H9 (cell line): ENCODE data around the gene SMYD1. TPM values are rescaled to one million over a fixed set of nuclear protein-coding genes. Genes with fewer than 3 reads are reported as not detected.

Experiments used
- DNase-seq: peaks from one replicate; pipeline ENCODE4 v3.0.0-alpha.2; 2017
- H2AFZ ChIP-seq: one replicate; pipeline ENCODE4 v1.6.1; 2013; ENCODE audit warnings: mild to moderate bottlenecking, low read length, control low read depth, moderate library complexity
- H2AK5ac ChIP-seq: 2 replicates; pipeline ENCODE4 v1.6.1; 2013; ENCODE audit warnings: low read length, control low read depth, mixed read lengths; ENCODE audit not compliant: insufficient read length
- H2BK120ac ChIP-seq: one replicate; pipeline ENCODE4 v1.6.1; 2013; ENCODE audit warnings: low read depth, mild to moderate bottlenecking, low read length, control low read depth, inconsistent platforms; ENCODE audit not compliant: poor library complexity, severe bottlenecking
- H2BK12ac ChIP-seq: 2 replicates; pipeline ENCODE4 v1.6.1; 2013; ENCODE audit warnings: low read length, control low read depth, mixed read lengths, low read depth; ENCODE audit not compliant: insufficient read length
- H2BK15ac ChIP-seq: 2 replicates; pipeline ENCODE4 v1.6.1; 2013; ENCODE audit warnings: low read depth, low read length, control low read depth
- H2BK20ac ChIP-seq: one replicate; pipeline ENCODE4 v1.6.1; 2013; ENCODE audit warnings: low read depth, mild to moderate bottlenecking, low read length, control low read depth, inconsistent platforms; ENCODE audit not compliant: poor library complexity, severe bottlenecking
- H2BK5ac ChIP-seq: 2 replicates; pipeline ENCODE4 v1.6.1; 2013; ENCODE audit warnings: low read length, control low read depth, mixed read lengths; ENCODE audit not compliant: insufficient read length
- H3K14ac ChIP-seq: 2 replicates; pipeline ENCODE4 v1.6.1; 2013; ENCODE audit warnings: low read length, control low read depth; ENCODE audit not compliant: insufficient read depth
- H3K18ac ChIP-seq: 2 replicates; pipeline ENCODE4 v1.6.1; 2013; ENCODE audit warnings: low read depth, mild to moderate bottlenecking, mixed read lengths, low read length, control low read depth; ENCODE audit not compliant: insufficient read length
- H3K23ac ChIP-seq: 2 replicates; pipeline ENCODE4 v1.6.1; 2013; ENCODE audit warnings: low read length, control low read depth, mixed read lengths, low read depth; ENCODE audit not compliant: insufficient read length
- H3K23me2 ChIP-seq: 2 replicates; pipeline ENCODE4 v1.6.1; 2013; ENCODE audit warnings: low read depth, mild to moderate bottlenecking, mixed read lengths, low read length, control low read depth; ENCODE audit not compliant: insufficient read length, poor library complexity, severe bottlenecking
- H3K27ac ChIP-seq: 2 replicates; pipeline ENCODE4 v1.5.1; 2013; ENCODE audit warnings: low read length, control low read depth, mixed read lengths, low read depth; ENCODE audit not compliant: insufficient read length
- H3K27me3 ChIP-seq: 2 replicates; pipeline ENCODE4 v1.6.1; 2013; ENCODE audit warnings: low read length, control low read depth, inconsistent platforms; ENCODE audit not compliant: insufficient read depth
- H3K4ac ChIP-seq: 2 replicates; pipeline ENCODE4 v1.6.1; 2013; ENCODE audit warnings: low read depth, mild to moderate bottlenecking, control low read depth, inconsistent platforms, low read length, moderate library complexity
- H3K4me1 ChIP-seq: 2 replicates; pipeline ENCODE4 v1.6.1; 2013; ENCODE audit warnings: low read length, control low read depth, inconsistent platforms; ENCODE audit not compliant: insufficient read depth
- H3K4me2 ChIP-seq: 2 replicates; pipeline ENCODE4 v1.6.1; 2013; ENCODE audit warnings: low read length, control low read depth, mixed read lengths; ENCODE audit not compliant: insufficient read length, insufficient read depth
- H3K56ac ChIP-seq: 2 replicates; pipeline ENCODE4 v1.6.1; 2013; ENCODE audit warnings: low read depth, mild to moderate bottlenecking, mixed read lengths, low read length, control low read depth; ENCODE audit not compliant: insufficient read length
- H3K79me1 ChIP-seq: 2 replicates; pipeline ENCODE4 v1.6.1; 2013; ENCODE audit warnings: low read depth, mild to moderate bottlenecking, moderate library complexity, low read length, control low read depth, inconsistent platforms; ENCODE audit not compliant: insufficient read depth, poor library complexity, severe bottlenecking
- H3K79me2 ChIP-seq: 2 replicates; pipeline ENCODE4 v1.6.1; 2013; ENCODE audit warnings: low read length, control low read depth, inconsistent platforms; ENCODE audit not compliant: insufficient read depth
- H3K9ac ChIP-seq: 2 replicates; pipeline ENCODE4 v1.6.1; 2013; ENCODE audit warnings: low read length, control low read depth, mixed read lengths; ENCODE audit not compliant: insufficient read length; ENCODE audit errors: extremely low read depth
- H3K9me3 ChIP-seq: one replicate; pipeline ENCODE4 v1.6.1; 2013; ENCODE audit warnings: low read depth, low read length, inconsistent platforms; ENCODE audit not compliant: control insufficient read depth
- H3T11ph ChIP-seq: one replicate; pipeline ENCODE4 v1.6.1; 2013; ENCODE audit warnings: mild to moderate bottlenecking, low read length, control low read depth, inconsistent platforms
- H4K20me1 ChIP-seq: one replicate; pipeline ENCODE4 v1.6.1; 2013; ENCODE audit not compliant: control insufficient read depth, insufficient read length, insufficient read depth
- H4K5ac ChIP-seq: 2 replicates; pipeline ENCODE4 v1.6.1; 2013; ENCODE audit warnings: low read depth, mild to moderate bottlenecking, mixed read lengths, low read length, control low read depth; ENCODE audit not compliant: insufficient read length
- H4K8ac ChIP-seq: replicated peaks from 2 replicates; pipeline ENCODE4 v1.6.1; 2013; ENCODE audit warnings: low read length, control low read depth, mixed read lengths, low read depth; ENCODE audit not compliant: insufficient read length
- H4K91ac ChIP-seq: 2 replicates; pipeline ENCODE4 v1.6.1; 2013; ENCODE audit warnings: low read depth, mild to moderate bottlenecking, moderate library complexity, mixed read lengths, low read length, control low read depth; ENCODE audit not compliant: insufficient read length
- H3K27ac Mint-ChIP-seq, 3 experiments: 2 replicates in 2 of 3; 3 replicates in 1 of 3; pipeline ENCODE4 v1.8.0; 2020 to 2021; ENCODE audit warnings: mixed read lengths in 3 of 3, mild to moderate bottlenecking in 1 of 3, moderate library complexity in 1 of 3
- H3K27me3 Mint-ChIP-seq: 2 replicates; pipeline ENCODE4 v1.8.0; 2021; ENCODE audit warnings: low read depth, mild to moderate bottlenecking, moderate library complexity, mixed read lengths
- H3K36me3 Mint-ChIP-seq, 3 experiments: 2 replicates in 2 of 3; 3 replicates in 1 of 3; pipeline ENCODE4 v1.8.0; 2020 to 2021; ENCODE audit warnings: low read depth in 3 of 3, mixed read lengths in 3 of 3; ENCODE audit not compliant: insufficient read depth in 1 of 3
- H3K4me1 Mint-ChIP-seq, 2 experiments: 2 replicates each; pipeline ENCODE4 v1.8.0; 2020; ENCODE audit warnings: mixed read lengths in 2 of 2
- H3K4me3 Mint-ChIP-seq, 2 experiments: 2 replicates in 1 of 2; 3 replicates in 1 of 2; pipeline ENCODE4 v1.8.0; 2020 to 2021; ENCODE audit warnings: mild to moderate bottlenecking in 2 of 2, mixed read lengths in 2 of 2, moderate library complexity in 1 of 2
- H3K9me3 Mint-ChIP-seq, 2 experiments: 2 replicates in 1 of 2; 3 replicates in 1 of 2; pipeline ENCODE4 v1.8.0; 2020; ENCODE audit warnings: mild to moderate bottlenecking in 2 of 2, mixed read lengths in 2 of 2, moderate library complexity in 1 of 2
- WGBS: extraction: QIAGEN DNeasy Blood & Tissue Kit; methylation state at CpG from one replicate; pipeline ENCODE4 v1.1.7; 2013; ENCODE audit warnings: missing lambda C conversion rate, low lambda C conversion rate, mixed read lengths; ENCODE audit not compliant: insufficient read length; ENCODE audit errors: extremely low coverage; 5-methylcytosine and 5-hydroxymethylcytosine counted together
- total RNA-seq: library from RNA; stranded (reverse); gene quantifications from 2 replicates; pipeline ENCODE4 v1.2.1, GENCODE V29; 2021
- TF ChIP-seq, protein P1 (sequence below): fragments of 200-600 bp; sonication (generic); conservative IDR thresholded peaks from 3 replicates; pipeline ENCODE4 v1.8.0; 2021; ENCODE audit warnings: antibody characterized with exemption, mild to moderate bottlenecking

SMYD1 gene
- total RNA-seq, 1 experiment from 2014 or later = not detected

DNA sequence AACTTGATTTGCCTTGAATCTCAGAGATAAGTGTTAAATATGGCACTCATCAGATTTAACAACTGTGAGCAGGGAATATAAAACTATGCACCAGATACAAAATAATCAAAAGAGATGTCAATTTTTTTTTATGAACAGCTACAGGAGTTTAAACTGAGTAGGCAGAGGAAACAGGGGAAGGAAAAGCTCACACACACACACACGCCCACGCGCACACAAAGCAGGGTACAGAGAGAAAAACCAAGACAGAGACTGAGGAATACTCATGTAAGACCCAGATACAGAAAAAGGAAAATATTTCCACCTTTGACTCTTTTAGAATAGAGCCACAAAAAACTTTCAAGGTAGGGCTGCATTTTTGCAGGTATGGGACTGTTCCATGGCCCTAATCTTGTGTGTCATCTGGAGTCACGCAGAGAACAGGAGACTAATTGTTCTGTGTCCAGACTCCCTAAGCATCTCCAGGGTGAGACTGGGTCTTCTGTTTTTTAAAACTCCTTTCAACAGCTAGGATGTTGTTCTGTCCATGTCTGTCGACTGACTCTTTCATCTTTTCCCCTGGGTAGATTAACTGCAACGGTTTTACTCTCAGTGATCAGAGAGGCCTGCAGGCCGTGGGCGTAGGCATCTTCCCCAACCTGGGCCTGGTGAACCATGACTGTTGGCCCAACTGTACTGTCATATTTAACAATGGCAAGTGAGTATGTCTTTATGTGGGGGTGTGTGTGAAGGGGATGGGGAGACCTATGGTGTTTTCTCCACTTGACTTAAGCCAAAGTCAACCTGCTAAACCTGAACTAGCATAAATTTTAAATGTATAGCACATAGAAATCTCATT lies 23.0 kb downstream of the SMYD1 start:
- no peak overlapping the region for H3K9ac ChIP-seq
- no peak overlapping the region for H4K5ac ChIP-seq
- H2BK120ac ChIP-seq = no peak overlapping the region
- no peak overlapping the region for H2BK5ac ChIP-seq
- H3K9me3 ChIP-seq = no peaks in the 10 kb centered on the region
- no peak overlapping the region for H2AK5ac ChIP-seq
- H3T11ph ChIP-seq = no peak overlapping the region
- no peak overlapping the region for H3K14ac ChIP-seq
- no peak for DNase-seq
- no peak overlapping the region for H3K4ac ChIP-seq
- H3K27ac ChIP-seq = no peak overlapping the region
- no peaks in the 10 kb centered on the region for H4K20me1 ChIP-seq
- no peaks in the 10 kb centered on the region for H3K4me1 ChIP-seq
- H3K9me3 Mint-ChIP-seq = no peaks in the 10 kb centered on the region
- H3K36me3 Mint-ChIP-seq = no peaks in the 10 kb centered on the region
- no CpG with 5 or more reads among the region's 8 CpGs for WGBS
- no peak overlapping the region for H2BK12ac ChIP-seq
- TF ChIP-seq, protein P1, sequence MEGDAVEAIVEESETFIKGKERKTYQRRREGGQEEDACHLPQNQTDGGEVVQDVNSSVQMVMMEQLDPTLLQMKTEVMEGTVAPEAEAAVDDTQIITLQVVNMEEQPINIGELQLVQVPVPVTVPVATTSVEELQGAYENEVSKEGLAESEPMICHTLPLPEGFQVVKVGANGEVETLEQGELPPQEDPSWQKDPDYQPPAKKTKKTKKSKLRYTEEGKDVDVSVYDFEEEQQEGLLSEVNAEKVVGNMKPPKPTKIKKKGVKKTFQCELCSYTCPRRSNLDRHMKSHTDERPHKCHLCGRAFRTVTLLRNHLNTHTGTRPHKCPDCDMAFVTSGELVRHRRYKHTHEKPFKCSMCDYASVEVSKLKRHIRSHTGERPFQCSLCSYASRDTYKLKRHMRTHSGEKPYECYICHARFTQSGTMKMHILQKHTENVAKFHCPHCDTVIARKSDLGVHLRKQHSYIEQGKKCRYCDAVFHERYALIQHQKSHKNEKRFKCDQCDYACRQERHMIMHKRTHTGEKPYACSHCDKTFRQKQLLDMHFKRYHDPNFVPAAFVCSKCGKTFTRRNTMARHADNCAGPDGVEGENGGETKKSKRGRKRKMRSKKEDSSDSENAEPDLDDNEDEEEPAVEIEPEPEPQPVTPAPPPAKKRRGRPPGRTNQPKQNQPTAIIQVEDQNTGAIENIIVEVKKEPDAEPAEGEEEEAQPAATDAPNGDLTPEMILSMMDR = no peak
- H3K79me1 ChIP-seq = no peaks in the 10 kb centered on the region
- H3K4me1 Mint-ChIP-seq = peaks cover 6 to 13% of the 10 kb centered on the region in 2 experiments
- no peak overlapping the region for H3K23ac ChIP-seq
- no peak overlapping the region for H2AFZ ChIP-seq
- H3K56ac ChIP-seq = no peak overlapping the region
- H3K27me3 ChIP-seq = no peaks in the 10 kb centered on the region
- H3K4me2 ChIP-seq = no peak overlapping the region
- H2BK20ac ChIP-seq = no peak overlapping the region
- no peak overlapping the region for H4K8ac ChIP-seq
- H3K79me2 ChIP-seq = no peaks in the 10 kb centered on the region
- no peaks in the 10 kb centered on the region for H3K23me2 ChIP-seq
- H3K27me3 Mint-ChIP-seq = no peaks in the 10 kb centered on the region
- H2BK15ac ChIP-seq = no peak overlapping the region
- H3K18ac ChIP-seq = no peak overlapping the region
- no peak overlapping the region for H3K4me3 Mint-ChIP-seq
- no peak overlapping the region for H4K91ac ChIP-seq
- no peak overlapping the region for H3K27ac Mint-ChIP-seq
